ENCODE data around the gene CERS6. TPM values are rescaled to one million over a fixed set of nuclear protein-coding genes. Genes with fewer than 3 reads are reported as not detected.

CERS6 gene
- total and polyA plus RNA-seq, 2 experiments from 2014 or later, result 7.4 to 35.0 TPM

DNA sequence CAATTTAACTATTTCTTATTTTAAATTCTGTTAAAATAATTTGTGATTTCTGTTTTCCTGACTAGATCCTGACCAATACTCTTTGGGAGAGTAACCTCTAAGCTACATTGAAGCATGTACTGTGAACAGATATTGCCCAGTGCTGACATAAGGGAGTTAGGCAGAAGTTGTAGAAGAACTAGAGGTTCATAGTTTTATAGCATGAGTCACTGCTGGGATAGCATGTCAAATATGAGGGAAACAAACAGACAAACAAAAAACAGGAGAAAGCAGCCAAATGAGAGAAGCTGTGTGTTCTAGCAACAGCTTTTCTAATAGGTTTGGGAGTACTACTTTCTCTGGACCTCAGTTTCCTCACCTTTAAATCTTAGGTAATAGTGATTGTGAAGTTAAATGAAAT is 72.4 kb downstream of the CERS6 start:
- Mint-ChIP-seq H3K27me3 (ENCODE audit: insufficient read depth, low read depth, poor library complexity) (no peaks in the 10 kb centered on the region), H3K4me3 (no peak overlapping the region), H3K4me1 (peaks cover 45% of the 10 kb centered on the region), H3K36me3 (ENCODE audit: low read depth) (no peaks in the 10 kb centered on the region), H3K27ac (no peak overlapping the region), H3K9me3 (no peaks in the 10 kb centered on the region)
- Histone ChIP-seq H2AFZ (no peak overlapping the region), H3F3A (replicated peaks; ENCODE audit: low read depth) (no peaks in the 10 kb centered on the region), H3K79me2 (replicated peaks; ENCODE audit: insufficient read depth) (peaks cover 94% of the 10 kb centered on the region), H3K4me2 (no peak overlapping the region), H3K36me3 (ENCODE audit: insufficient read depth) (no peaks in the 10 kb centered on the region), H4K20me1 (replicated peaks; ENCODE audit: insufficient read depth) (0 out of 2 replicates have a peak, but pooled peaks cover 5% of the 10 kb centered on the region), H3K9me2 (ENCODE audit: insufficient read depth) (no peaks in the 10 kb centered on the region; the same call in 1 of the 2 replicates), H3K4me3 (no peak overlapping the region), H3K27me3 (ENCODE audit: insufficient read depth) (no peaks in the 10 kb centered on the region), H3K27ac (ENCODE audit: low read depth) (no peak overlapping the region), H3K4me1 (ENCODE audit: insufficient read depth) (peaks cover 25% of the 10 kb centered on the region)
- DNase-seq (ENCODE audit: low spot score) (no peak), ATAC-seq (no peak)
- TF ChIP-seq ZNF462 (CRISPR knock-in tag; IDR thresholded peaks at IDR 0.05) (no peak), EZH2 (IDR thresholded peaks at IDR 0.05; ENCODE audit: low read depth, unreplicated experiment) (no peak), REST (IDR thresholded peaks at IDR 0.05; ENCODE audit: unreplicated experiment) (no peak), ZNF331 (CRISPR knock-in tag; IDR thresholded peaks at IDR 0.05; ENCODE audit: low read depth) (no peak)
